HG03060 (cell line): Measurements from ENCODE around the gene ADAMTS13.
"Not testable (repeated sequence)": the region's sequence is repeated elsewhere in the genome, so short reads cannot be mapped to it uniquely, and the experiment has no call there.

Source experiments
- ATAC-seq: cut with Tn5 transposase; IDR thresholded peaks from one replicate; pipeline ENCODE4 v1.9.1; 2021; ENCODE audit warnings: low read depth, moderate number of reproducible peaks; ENCODE audit not compliant: unreplicated experiment

The ADAMTS13 gene

GRCh38 chr9:133391449-133391848, 30.7 kb upstream of the ADAMTS13 start:
- not testable (repeated sequence) for ATAC-seq

GRCh38 chr9:133392308-133392707, 29.9 kb upstream of the ADAMTS13 start:
- ATAC-seq = not testable (repeated sequence)

GRCh38 chr9:133393399-133393798, 28.8 kb upstream of the ADAMTS13 start:
- no peak for ATAC-seq

- ATAC-seq = no peak
Measured at GRCh38 chr9:133394687-133395271, 27.4 kb upstream of the ADAMTS13 start.

GRCh38 chr9:133396952-133397351, 25.2 kb upstream of the ADAMTS13 start:
- no peak for ATAC-seq

GRCh38 chr9:133397370-133397769, 24.8 kb upstream of the ADAMTS13 start:
- ATAC-seq = no peak

GRCh38 chr9:133397895-133398294, 24.3 kb upstream of the ADAMTS13 start:
- ATAC-seq = no peak

GRCh38 chr9:133400292-133400691, 21.9 kb upstream of the ADAMTS13 start:
- ATAC-seq = no peak

- ATAC-seq = no peak
Measured at GRCh38 chr9:133401588-133401987, 20.6 kb upstream of the ADAMTS13 start.

GRCh38 chr9:133402689-133403088, 19.5 kb upstream of the ADAMTS13 start:
- ATAC-seq = no peak

- ATAC-seq = no peak
Measured at GRCh38 chr9:133403766-133404453, 18.3 kb upstream of the ADAMTS13 start.

GRCh38 chr9:133404454-133405002, 17.6 kb upstream of the ADAMTS13 start:
- ATAC-seq = no peak

GRCh38 chr9:133405508-133406438, 16.4 kb upstream of the ADAMTS13 start:
- no peak for ATAC-seq

GRCh38 chr9:133406480-133407307, 15.5 kb upstream of the ADAMTS13 start:
- no peak for ATAC-seq

- no peak for ATAC-seq
Measured at GRCh38 chr9:133408042-133408441, 14.1 kb upstream of the ADAMTS13 start.

GRCh38 chr9:133415170-133415569, 7.0 kb upstream of the ADAMTS13 start:
- ATAC-seq = no peak

- no peak for ATAC-seq
Measured at GRCh38 chr9:133417541-133418461, 4.4 kb upstream of the ADAMTS13 start, which contains the start of gene REXO4. TSS of gene REXO4 (minus strand) at chr9:133418010. CDS start at chr9:133417844, 166 bp downstream.

- no peak for ATAC-seq
Measured at GRCh38 chr9:133419005-133419404, 3.2 kb upstream of the ADAMTS13 start.

GRCh38 chr9:133420392-133420827, 1.8 kb upstream of the ADAMTS13 start:
- ATAC-seq = no peak
